ENCODE results near the gene BHLHE23.

The BHLHE23 gene

DNA sequence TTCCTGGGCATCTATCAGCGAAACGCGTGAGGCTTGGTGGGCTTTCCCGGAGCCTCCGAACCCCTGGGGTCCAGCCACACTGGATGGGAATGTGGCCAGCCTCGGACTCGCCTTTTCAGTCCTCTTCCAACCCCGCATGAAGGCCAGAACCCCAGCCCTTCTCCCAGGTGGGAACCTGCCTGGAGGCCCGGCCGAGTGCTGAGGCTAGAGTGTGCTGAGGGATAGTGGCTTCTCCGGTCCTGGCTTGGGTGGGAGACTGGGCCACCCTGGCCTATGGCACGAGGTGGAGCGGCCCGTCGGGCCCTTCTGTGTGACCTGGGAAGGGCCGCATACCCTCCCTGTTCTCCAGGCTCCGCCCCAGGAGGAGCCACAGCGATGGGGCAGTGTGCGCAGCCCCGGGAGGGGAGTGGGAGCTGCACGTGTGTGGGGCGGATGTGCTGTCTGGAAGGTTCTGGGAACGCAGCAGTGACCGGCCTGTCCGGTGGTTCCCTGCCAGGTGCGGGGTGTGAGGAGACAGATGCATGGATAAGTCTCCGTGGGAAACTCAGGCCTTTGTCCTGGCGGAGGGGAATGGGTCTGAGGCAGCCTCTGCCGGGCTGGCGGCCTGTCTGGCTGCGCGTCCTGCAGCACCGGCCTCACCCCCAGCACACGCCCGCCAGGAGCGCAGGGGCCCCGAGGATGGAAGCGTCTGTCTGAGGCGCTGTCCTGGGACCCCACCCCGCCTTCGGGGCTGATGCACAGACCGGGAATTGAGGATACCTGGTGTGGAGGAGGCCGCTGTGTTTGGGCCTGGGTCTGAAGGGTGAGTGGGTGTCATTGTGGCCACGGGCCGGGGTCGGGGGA, 1.1 kb upstream of the BHLHE23 start:
- no peak for DNase-seq

DNA sequence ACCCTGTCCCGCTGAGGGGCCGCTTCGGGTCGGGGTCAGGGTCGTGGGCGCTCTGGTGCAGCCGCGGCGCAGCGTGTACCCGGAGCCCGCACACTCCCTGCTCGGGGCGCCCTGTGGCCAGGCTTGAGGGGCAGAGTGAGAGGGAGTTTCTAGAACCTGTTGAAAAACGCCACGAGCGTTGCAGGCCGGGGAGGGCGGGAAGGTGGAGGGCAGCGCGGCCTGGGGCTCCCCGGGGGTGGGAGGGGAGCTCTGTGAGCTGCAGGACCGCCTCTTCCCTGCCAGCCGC, 539 bp upstream of the BHLHE23 start:
- DNase-seq, result no peak

GRCh38 chr20:63005862-63006539, 763 bp downstream of the BHLHE23 start:
- DNase-seq, result no peak

DNA sequence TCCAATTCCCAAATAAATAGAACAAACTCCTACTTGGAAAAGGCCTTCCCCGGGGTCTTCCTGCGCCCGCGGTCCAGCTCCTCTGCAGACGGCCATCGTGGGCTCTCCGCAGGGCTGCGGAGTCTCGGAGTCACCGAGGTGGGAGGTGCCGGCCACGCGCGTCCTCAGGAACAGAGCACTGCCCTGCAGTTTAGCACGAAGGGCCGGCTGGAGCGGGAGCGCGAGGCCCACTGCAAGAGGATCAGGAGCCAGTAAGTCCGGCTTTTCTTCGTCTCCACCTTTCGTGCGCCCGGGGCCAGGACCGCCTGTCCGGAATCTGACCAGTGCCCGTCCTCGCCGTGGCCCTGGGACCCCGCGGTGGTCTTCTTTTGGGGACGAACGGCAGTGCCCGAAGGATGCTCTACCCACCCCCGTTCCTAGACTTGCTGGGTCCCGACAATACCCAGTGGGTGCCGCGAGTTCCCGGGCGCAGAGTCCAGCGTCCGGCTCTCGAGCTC, 1.4 kb downstream of the BHLHE23 start:
- no peak for DNase-seq

GRCh38 chr20:63004607-63005364, 2.0 kb downstream of the BHLHE23 start:
- DNase-seq, result no peak

GRCh38 chr20:63003546-63003945, 3.2 kb downstream of the BHLHE23 start:
- DNase-seq, result no peak

DNA sequence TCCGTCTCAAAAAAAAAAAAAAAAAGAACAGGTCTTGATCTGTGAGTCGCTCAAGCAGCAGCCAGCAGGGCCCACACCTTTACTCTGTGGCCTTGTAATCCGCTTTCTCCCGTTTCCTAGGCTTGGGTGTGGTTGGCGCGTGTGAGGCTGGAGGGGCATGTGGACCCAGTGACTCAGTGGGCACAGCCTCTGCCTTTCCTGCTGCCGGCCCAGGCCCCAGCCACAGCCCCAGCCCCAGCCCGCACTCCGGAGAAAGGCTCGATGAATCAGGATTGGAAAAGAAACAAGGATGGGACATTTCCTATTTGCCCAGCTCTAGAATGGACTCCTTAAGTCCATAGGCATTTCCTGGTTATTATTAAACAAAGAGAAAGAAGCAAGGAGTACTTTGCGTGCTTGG, 4.3 kb downstream of the BHLHE23 start:
- DNase-seq, result no peak

GRCh38 chr20:63000958-63001357, 5.8 kb downstream of the BHLHE23 start:
- DNase-seq, result no peak

DNA sequence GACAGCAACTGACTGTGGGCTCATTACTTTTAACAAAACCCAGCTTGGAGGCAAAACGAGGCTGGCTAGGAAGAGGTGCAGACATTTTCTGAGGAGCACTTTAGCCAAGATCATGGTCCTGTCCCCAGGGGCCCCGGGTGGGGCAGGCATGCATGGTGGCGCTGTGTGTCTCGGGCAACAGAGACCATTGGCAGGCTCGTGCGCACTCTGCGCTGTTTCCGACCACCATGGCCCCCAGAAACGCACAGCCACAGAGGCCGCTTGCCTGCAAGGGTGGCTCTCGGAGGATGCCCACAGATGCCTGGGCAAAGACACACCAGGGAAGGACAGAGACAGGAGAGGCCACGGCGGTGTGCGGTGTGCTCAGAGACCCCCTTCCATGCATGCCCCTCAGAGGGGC, 6.7 kb downstream of the BHLHE23 start:
- DNase-seq, result no peak

- no peak for DNase-seq
These were observed 7.2 kb downstream of the BHLHE23 start for GRCh38 chr20:62999580-62999979.

DNA sequence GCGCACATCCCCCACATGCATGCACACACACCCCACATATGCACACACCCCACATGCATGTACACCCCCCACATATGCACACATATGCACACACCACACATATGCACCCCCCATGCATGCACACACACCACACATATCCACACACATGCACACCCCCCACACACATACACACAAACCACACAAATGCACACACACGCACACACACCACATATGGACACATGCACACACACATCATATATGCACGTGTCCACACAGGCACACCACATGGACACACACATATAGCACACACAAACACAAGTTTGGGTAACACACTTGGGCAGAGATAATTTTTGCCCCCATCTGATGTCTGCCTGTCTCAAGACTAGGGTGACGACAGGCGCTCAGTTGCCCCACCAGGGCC, 8.3 kb downstream of the BHLHE23 start:
- no peak for DNase-seq

GRCh38 chr20:62997417-62998035, 9.2 kb downstream of the BHLHE23 start:
- DNase-seq, result no peak

GRCh38 chr20:62996596-62996982, 10.2 kb downstream of the BHLHE23 start:
- DNase-seq, result no peak

DNA sequence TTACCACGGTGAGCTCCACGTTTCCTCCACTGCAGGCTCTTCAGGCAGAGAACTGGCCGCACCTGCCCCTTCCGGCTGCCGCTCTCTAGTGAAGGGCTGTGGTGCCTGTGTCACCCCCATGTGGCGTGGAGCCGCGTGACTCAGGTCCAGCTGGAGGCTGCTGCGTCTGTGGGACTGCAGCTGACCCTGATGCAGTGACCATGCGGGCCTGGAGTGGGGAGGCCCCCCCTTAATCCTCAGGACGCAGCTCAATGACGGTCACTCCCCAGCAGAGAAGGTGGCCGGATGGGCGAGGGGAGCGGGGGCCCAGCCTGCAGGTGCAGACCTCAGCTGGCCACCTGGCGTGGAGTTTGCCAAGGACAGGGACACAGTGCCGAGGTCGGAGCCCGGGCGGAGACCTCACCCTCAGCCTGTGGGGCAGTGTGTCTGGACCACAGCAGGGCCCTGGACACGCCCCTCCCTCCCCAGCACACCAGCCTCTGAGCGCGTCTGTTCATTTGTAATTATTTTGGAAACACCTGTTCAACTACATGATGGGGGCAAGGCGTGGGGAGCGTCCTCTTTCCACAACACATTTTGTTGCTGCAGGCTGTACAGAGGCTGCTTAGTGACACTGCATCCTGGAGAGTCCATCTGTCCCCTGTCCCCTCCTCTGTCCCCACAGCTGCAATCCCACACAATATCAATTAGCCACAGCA, 10.7 kb downstream of the BHLHE23 start:
- DNase-seq, result no peak

- DNase-seq, result no peak
These were observed 11.3 kb downstream of the BHLHE23 start for GRCh38 chr20:62995481-62995880.

DNA sequence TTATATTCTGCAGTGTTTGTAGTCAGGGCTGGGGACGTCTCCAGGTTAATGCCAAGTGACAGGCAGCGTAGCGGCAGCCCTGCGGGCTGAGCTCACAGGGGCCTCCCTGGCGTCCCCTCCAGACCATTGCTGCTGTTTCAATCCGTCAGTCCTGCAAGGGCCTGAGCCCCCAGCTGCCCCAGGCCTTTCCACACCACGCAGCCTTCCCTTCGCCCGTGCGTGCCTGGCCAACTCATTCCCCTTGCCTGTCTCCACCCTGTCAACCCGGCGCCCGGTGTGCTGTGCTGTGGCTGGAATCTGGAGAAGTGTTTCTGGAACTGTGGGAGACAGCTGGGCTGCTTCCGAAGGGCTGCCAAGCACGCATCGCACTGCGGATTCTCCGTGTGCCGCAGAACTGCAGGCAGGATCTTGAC, 11.9 kb downstream of the BHLHE23 start:
- DNase-seq, result no peak

DNA sequence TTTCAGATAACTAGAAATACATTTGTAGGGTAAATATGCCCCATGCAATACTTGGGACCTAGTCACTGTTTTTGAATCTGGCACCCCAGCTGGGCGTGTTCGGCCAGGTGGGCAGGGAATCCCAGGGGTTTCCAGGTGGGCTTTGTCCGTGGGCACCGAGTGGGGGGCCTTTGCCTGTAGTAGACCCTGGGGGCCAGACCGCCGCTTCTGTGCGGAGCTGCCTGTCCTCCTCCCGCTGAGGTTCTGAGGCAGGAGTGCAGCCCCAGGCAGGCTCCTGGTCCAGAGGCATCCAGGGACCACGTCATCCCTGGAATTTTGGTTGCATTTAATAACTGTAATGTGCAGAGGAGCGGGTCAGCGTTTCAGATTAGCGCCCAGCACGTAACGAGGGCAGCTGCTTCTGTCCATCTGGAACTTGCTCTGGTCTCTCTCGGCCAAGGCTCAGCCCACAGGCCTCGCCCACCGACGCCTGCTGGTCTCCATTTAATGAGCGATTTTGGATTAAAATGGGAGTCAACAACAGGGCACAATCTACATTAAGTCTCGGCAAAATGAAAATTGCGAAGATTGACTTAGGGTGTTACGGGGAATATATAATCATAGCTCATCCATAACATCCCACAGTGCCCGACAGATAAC, 12.8 kb downstream of the BHLHE23 start:
- no peak for DNase-seq

DNA sequence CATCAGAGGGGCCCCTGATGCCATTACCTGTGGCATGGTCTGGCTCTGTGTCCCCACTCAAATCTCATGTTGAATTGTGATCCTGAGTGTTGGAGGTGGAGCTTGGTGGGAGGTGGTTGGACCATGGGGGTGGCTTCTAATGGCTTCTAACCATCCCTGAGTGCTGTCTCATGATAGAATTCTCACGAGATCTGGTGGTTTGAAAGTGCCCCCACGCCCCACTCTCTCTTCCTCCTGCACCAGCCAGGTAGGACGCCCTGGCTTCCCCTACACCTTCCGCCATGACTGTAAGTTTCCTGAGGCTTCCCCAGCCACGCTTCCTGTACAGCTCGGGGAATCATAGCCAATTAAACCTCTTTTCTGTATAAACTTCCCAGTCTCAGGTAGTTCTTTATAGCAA, 14.9 kb downstream of the BHLHE23 start:
- no peak for DNase-seq

DNA sequence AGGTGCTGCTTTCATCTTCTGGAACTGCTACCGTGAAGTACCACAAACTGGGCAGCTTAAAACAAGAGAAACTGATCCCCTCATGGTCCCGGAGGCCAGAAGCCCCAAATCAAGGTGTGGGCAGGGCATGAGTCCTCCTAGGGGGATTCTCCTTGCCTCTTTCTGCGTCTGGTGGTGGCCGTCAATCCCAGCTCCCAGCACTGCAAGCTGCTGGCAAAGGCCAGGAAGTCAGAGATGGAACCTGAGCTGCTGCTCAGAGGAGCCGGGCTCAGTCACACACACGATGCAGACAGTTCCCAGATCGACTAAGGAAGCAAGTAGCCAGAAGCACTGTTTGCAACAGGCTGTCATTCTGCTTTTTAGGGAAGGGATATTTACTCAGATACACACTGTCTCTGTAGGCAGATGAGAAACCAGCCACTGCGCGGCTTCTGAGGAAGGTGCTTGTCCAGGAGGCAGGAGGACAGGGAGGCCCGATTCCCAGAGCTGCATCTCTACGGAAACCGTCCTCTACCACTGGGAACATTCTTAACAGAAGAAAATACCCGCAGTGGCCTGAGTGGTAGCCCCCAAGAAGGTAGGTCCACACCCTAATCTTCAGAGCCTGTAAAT, 15.5 kb downstream of the BHLHE23 start:
- DNase-seq, result no peak

- DNase-seq, result no peak
These were observed 16.4 kb downstream of the BHLHE23 start for GRCh38 chr20:62990306-62990825.

DNA sequence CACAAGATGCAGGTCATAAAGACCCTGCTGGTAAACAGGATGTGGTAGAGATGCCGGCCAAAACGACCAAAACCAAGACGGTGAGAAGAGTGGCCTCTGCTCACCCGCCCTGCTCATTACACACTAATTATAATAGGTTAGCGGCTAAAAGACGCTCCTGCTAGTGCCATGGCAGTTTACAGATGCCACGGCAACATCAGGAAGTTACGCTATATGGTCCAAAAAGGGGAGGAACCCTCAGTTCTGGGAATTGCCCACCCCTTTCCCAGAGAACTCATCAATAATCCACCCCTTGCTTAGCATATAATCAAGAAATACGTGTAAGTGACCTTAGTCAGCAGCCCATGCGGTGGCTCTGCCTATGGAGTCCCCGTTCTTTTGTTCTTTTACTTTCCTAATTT, 17.6 kb downstream of the BHLHE23 start:
- no peak for DNase-seq

DNA sequence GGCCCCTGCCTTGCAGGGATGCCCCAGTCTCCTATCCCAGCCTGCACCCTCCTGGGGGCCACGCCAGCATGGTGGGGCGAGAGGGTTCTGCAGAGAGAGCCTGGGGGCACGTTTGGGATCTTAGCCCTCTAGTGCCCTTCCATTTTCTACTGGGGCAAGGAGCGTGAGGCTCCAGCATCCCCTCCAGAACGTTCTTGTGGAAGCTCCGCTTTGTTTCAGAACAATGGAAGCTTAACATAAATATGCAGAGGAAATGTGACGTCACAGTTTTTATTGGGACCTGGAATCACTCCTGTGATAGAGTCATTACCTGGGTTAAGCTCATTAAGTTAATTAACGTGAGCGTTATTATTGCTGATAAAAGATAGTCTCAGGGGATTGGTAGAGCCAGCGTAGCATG, 19.6 kb downstream of the BHLHE23 start:
- DNase-seq, result no peak
